ENCODE results near the gene ZDHHC4.
"Not testable (repeated sequence)": the region's sequence is repeated elsewhere in the genome, so short reads cannot be mapped to it uniquely, and the experiment has no call there.

- TF ChIP-seq POLR2A (IDR thresholded peaks at IDR 0.05; ENCODE audit: low read length); GATA1 (IDR thresholded peaks at IDR 0.05; ENCODE audit: low read depth, low read length): not testable (repeated sequence)
Observed at GRCh38 chr7:6576867-6577368, 336 bp upstream of the ZDHHC4 start.
